SK-N-SH (cell line): ENCODE results near the gene GPR17.

ENCODE experiments used
- CTCF ChIP-seq: fragments of 200-600 bp; sonication (generic); IDR thresholded peaks from 2 replicates; pipeline ENCODE4 v1.6.1; 2017; ENCODE audit warnings: antibody characterized with exemption, mild to moderate bottlenecking, moderate library complexity
- JUND ChIP-seq: IDR thresholded peaks from 2 replicates; pipeline ENCODE4 v1.4.0; 2012
- REST ChIP-seq: IDR thresholded peaks from 2 replicates; pipeline ENCODE4 v1.6.1; 2012; ENCODE audit warnings: mild to moderate bottlenecking, low read depth, low read length, moderate library complexity
- RFX5 ChIP-seq: IDR thresholded peaks from 2 replicates; pipeline ENCODE4 v1.6.1; 2012; ENCODE audit warnings: mild to moderate bottlenecking, improper control_type of control experiment, low read length
- SMC3 ChIP-seq: IDR thresholded peaks from 2 replicates; pipeline ENCODE4 v1.6.1; 2012; ENCODE audit warnings: low read depth, low read length, improper control_type of control experiment

GRCh38 chr2:127611076-127611925 lies 34.7 kb upstream of the GPR17 start:
- TF ChIP-seq CTCF (no peak), REST (no peak), SMC3 (no peak), JUND (no peak), RFX5 (no peak)
